ENCODE results near the gene MOB3C. TPM values are rescaled to one million over a fixed set of nuclear protein-coding genes. Genes with fewer than 3 reads are reported as not detected.

Gene MOB3C
- total RNA-seq, 1 donor from 2014 or later = 33.9 TPM

GRCh38 chr1:46617108-46617800 lies 643 bp upstream of the MOB3C start:
- Histone ChIP-seq H3K4me3 (peak overlapping the region; percentile 77 to 79), H3K27me3 (no peaks in the 10 kb centered on the region), H3K9me3 (no peaks in the 10 kb centered on the region), H3K27ac (peak overlapping the region; percentile 92), H3K4me1 (peaks cover 58% of the 10 kb centered on the region), H3K36me3 (no peaks in the 10 kb centered on the region)
- TF ChIP-seq POLR2AphosphoS5 (IDR thresholded peaks at IDR 0.05; ENCODE audit: insufficient read depth in 1 of 2, low read depth in 1 of 2) = peak in 1 of 2 donors; percentile 7
- TF ChIP-seq CTCF (IDR thresholded peaks at IDR 0.05) = no peak
- no peak for DNase-seq (ENCODE audit: extremely low spot score in 2 of 2)
- intact Hi-C loops (cut with DNase I) = loop anchor here (5.0 to 10.0 kb wide), 2 partner anchors 50 to 108 kb away; partner anchors contain the start of gene ATPAF1

GRCh38 chr1:46615735-46616134 lies 876 bp downstream of the MOB3C start:
- no peak for DNase-seq (ENCODE audit: extremely low spot score in 2 of 2)
- no peaks in the 10 kb centered on the region for H3K36me3 ChIP-seq
- intact Hi-C loops (cut with DNase I) = loop anchor here (5.0 to 10.0 kb wide), 2 partner anchors 52 to 109 kb away; partner anchors contain the start of gene ATPAF1

GRCh38 chr1:46615088-46615487 lies 1.5 kb downstream of the MOB3C start:
- no peak for TF ChIP-seq CTCF (IDR thresholded peaks at IDR 0.05)
- no peak for TF ChIP-seq POLR2AphosphoS5 (IDR thresholded peaks at IDR 0.05; ENCODE audit: insufficient read depth in 1 of 2, low read depth in 1 of 2)
- TF ChIP-seq POLR2A (IDR thresholded peaks at IDR 0.05) = no peak
- H3K9me3 ChIP-seq = no peaks in the 10 kb centered on the region
- H3K4me3 ChIP-seq = peak overlapping the region; percentile 77 to 79
- H3K36me3 ChIP-seq = no peaks in the 10 kb centered on the region
- peaks cover 65% of the 10 kb centered on the region for H3K4me1 ChIP-seq
- H3K27ac ChIP-seq = peak overlapping the region; percentile 92
- intact Hi-C loops (cut with DNase I) = loop anchor here (5.0 to 10.0 kb wide), 2 partner anchors 52 to 110 kb away; partner anchors contain the start of gene ATPAF1
- no peak for DNase-seq (ENCODE audit: extremely low spot score in 2 of 2)
- no peaks in the 10 kb centered on the region for H3K27me3 ChIP-seq

More at GRCh38 chr1:46615735-46616134, 876 bp downstream of the MOB3C start:
- H3K4me3 ChIP-seq = peak overlapping the region; percentile 77 to 79
- no peak for TF ChIP-seq CTCF (IDR thresholded peaks at IDR 0.05)
- TF ChIP-seq POLR2A (IDR thresholded peaks at IDR 0.05) = no peak
- no peak for TF ChIP-seq POLR2AphosphoS5 (IDR thresholded peaks at IDR 0.05; ENCODE audit: insufficient read depth in 1 of 2, low read depth in 1 of 2)
- H3K4me1 ChIP-seq = peaks cover 61% of the 10 kb centered on the region
- peak overlapping the region; percentile 92 for H3K27ac ChIP-seq
- no peaks in the 10 kb centered on the region for H3K27me3 ChIP-seq
- no peaks in the 10 kb centered on the region for H3K9me3 ChIP-seq

- TF ChIP-seq CTCF (IDR thresholded peaks at IDR 0.05) (no peak), POLR2A (IDR thresholded peaks at IDR 0.05) (no peak), POLR2AphosphoS5 (IDR thresholded peaks at IDR 0.05; ENCODE audit: insufficient read depth in 1 of 2, low read depth in 1 of 2) (no peak)
- intact Hi-C loops (cut with DNase I) = loop anchor here (10.0 kb wide), 1 partner anchor 110 kb away; no protein-coding TSS in a partner anchor
- Histone ChIP-seq H3K27me3 (no peaks in the 10 kb centered on the region), H3K9me3 (no peaks in the 10 kb centered on the region), H3K36me3 (peaks cover 0 to 4% of the 10 kb centered on the region in 2 donors), H3K27ac (peak overlapping the region; percentile 92), H3K4me3 (no peak overlapping the region), H3K4me1 (peaks cover 65% of the 10 kb centered on the region)
- no peak for DNase-seq (ENCODE audit: extremely low spot score in 2 of 2)
Observed at GRCh38 chr1:46614604-46614984, 2.0 kb downstream of the MOB3C start.

All from vagina (tissue), 2 donors.